Neural progenitor cell (in vitro differentiated cells): Measurements from ENCODE around the gene C1orf21.

Experiments
- CTCF ChIP-seq: fragments of 200-600 bp; sonication (generic); IDR thresholded peaks from 2 replicates; pipeline ENCODE4 v1.5.1; 2017; ENCODE audit warnings: antibody characterized with exemption, mild to moderate bottlenecking
- EZH2 ChIP-seq: fragments of 200-600 bp; sonication (generic); IDR thresholded peaks from 2 replicates; pipeline ENCODE4 v1.6.1; 2017; ENCODE audit warnings: antibody characterized with exemption, mild to moderate bottlenecking, moderate library complexity
- EZH2phosphoT487 ChIP-seq: fragments of 200-600 bp; sonication (generic); IDR thresholded peaks from 2 replicates; pipeline ENCODE4 v1.6.1; 2017; ENCODE audit warnings: antibody characterized with exemption

GRCh38 chr1:184644771-184645170, 257.9 kb downstream of the C1orf21 start:
- TF ChIP-seq CTCF (no peak), EZH2phosphoT487 (no peak), EZH2 (no peak)
